ENCODE results near the gene TNFAIP2. TPM values are rescaled to one million over a fixed set of nuclear protein-coding genes. Genes with fewer than 3 reads are reported as not detected.

The TNFAIP2 gene
- total RNA-seq, 1 donor from 2014 or later = 108 TPM

- Mint-ChIP-seq H3K27ac (no peak overlapping the region), H3K27me3 (ENCODE audit: low read depth) (peaks cover 27% of the 10 kb centered on the region), H3K9me3 (no peaks in the 10 kb centered on the region), H3K4me1 (no peaks in the 10 kb centered on the region), H3K36me3 (no peaks in the 10 kb centered on the region), H3K4me3 (no peak overlapping the region)
- no peak for DNase-seq (ENCODE audit: low spot score in 2 of 2, unreplicated experiment in 2 of 2)
- TF ChIP-seq CTCF (IDR thresholded peaks at IDR 0.05; ENCODE audit: unreplicated experiment) = no peak
Observed at GRCh38 chr14:103088921-103089320, 34.3 kb upstream of the TNFAIP2 start.

GRCh38 chr14:103089386-103090335 lies 33.6 kb upstream of the TNFAIP2 start:
- DNase-seq (ENCODE audit: low spot score in 2 of 2, unreplicated experiment in 2 of 2) = no peak
- Mint-ChIP-seq H3K27me3 (ENCODE audit: low read depth) (peaks cover 24% of the 10 kb centered on the region), H3K4me1 (no peaks in the 10 kb centered on the region), H3K27ac (no peak overlapping the region), H3K9me3 (no peaks in the 10 kb centered on the region), H3K4me3 (no peak overlapping the region), H3K36me3 (no peaks in the 10 kb centered on the region)
- TF ChIP-seq CTCF (IDR thresholded peaks at IDR 0.05; ENCODE audit: unreplicated experiment) = no peak

- no peaks in the 10 kb centered on the region for H3K9me3 Mint-ChIP-seq
- H3K36me3 Mint-ChIP-seq = no peaks in the 10 kb centered on the region
- peak overlapping the region; percentile 56 for H3K4me3 Mint-ChIP-seq
- no peak for TF ChIP-seq CTCF (IDR thresholded peaks at IDR 0.05; ENCODE audit: unreplicated experiment)
- peaks cover 15% of the 10 kb centered on the region for H3K27me3 Mint-ChIP-seq (ENCODE audit: low read depth)
- no peak for DNase-seq (ENCODE audit: low spot score in 2 of 2, unreplicated experiment in 2 of 2)
- H3K27ac Mint-ChIP-seq = no peak overlapping the region
- H3K4me1 Mint-ChIP-seq = no peaks in the 10 kb centered on the region
Observed at GRCh38 chr14:103090481-103091020, 32.7 kb upstream of the TNFAIP2 start.

GRCh38 chr14:103091041-103091882 lies 32.0 kb upstream of the TNFAIP2 start:
- no peak overlapping the region for H3K27ac Mint-ChIP-seq
- no peak for DNase-seq (ENCODE audit: low spot score in 2 of 2, unreplicated experiment in 2 of 2)
- no peaks in the 10 kb centered on the region for H3K9me3 Mint-ChIP-seq
- peak overlapping the region; percentile 56 for H3K4me3 Mint-ChIP-seq
- peaks cover 13% of the 10 kb centered on the region for H3K27me3 Mint-ChIP-seq (ENCODE audit: low read depth)
- no peaks in the 10 kb centered on the region for H3K36me3 Mint-ChIP-seq
- no peak for TF ChIP-seq CTCF (IDR thresholded peaks at IDR 0.05; ENCODE audit: unreplicated experiment)
- H3K4me1 Mint-ChIP-seq = no peaks in the 10 kb centered on the region

- Mint-ChIP-seq H3K4me3 (peak overlapping the region; percentile 24), H3K36me3 (no peaks in the 10 kb centered on the region), H3K27me3 (ENCODE audit: low read depth) (peaks cover 8% of the 10 kb centered on the region), H3K9me3 (no peaks in the 10 kb centered on the region), H3K4me1 (no peaks in the 10 kb centered on the region), H3K27ac (no peak overlapping the region)
- TF ChIP-seq CTCF (IDR thresholded peaks at IDR 0.05; ENCODE audit: unreplicated experiment) = no peak
- no peak for DNase-seq (ENCODE audit: low spot score in 2 of 2, unreplicated experiment in 2 of 2)
Observed at GRCh38 chr14:103091883-103092222, 31.4 kb upstream of the TNFAIP2 start.
